ENCODE data around the gene RAPGEF3.

The RAPGEF3 gene

GRCh38 chr12:47689215-47689614 lies 69.5 kb downstream of the RAPGEF3 start:
- Histone ChIP-seq H3K9me3 (ENCODE audit: insufficient read depth, low read length) (no peaks in the 10 kb centered on the region), H3K36me3 (ENCODE audit: insufficient read depth, insufficient read length, low read length) (peaks cover 66% of the 10 kb centered on the region), H3K27me3 (ENCODE audit: insufficient read depth, insufficient read length) (no peaks in the 10 kb centered on the region), H3K4me1 (ENCODE audit: insufficient read depth, insufficient read length) (no peaks in the 10 kb centered on the region), H3K9ac (ENCODE audit: insufficient read length, low read depth) (no peak overlapping the region), H3K4me3 (ENCODE audit: insufficient read length, low read depth) (no peak overlapping the region)
- no peak for DNase-seq (ENCODE audit: low read depth, low spot score)
- TF ChIP-seq ZNF274 (IDR thresholded peaks at IDR 0.05; ENCODE audit: low read depth, low read length), result no peak
- TF ChIP-seq YY1 (IDR thresholded peaks at IDR 0.05; ENCODE audit: insufficient read depth, insufficient read length), result no peak
- no peak for TF ChIP-seq SUZ12 (IDR thresholded peaks at IDR 0.05; ENCODE audit: extremely low read depth, insufficient read depth, insufficient read length)

- H3K36me3 ChIP-seq (ENCODE audit: insufficient read depth, insufficient read length, low read length), result peaks cover 65% of the 10 kb centered on the region
- no peaks in the 10 kb centered on the region for H3K4me1 ChIP-seq (ENCODE audit: insufficient read depth, insufficient read length)
- no peaks in the 10 kb centered on the region for H3K9me3 ChIP-seq (ENCODE audit: insufficient read depth, low read length)
Observed at GRCh38 chr12:47687636-47688035, 71.0 kb downstream of the RAPGEF3 start.

DNA sequence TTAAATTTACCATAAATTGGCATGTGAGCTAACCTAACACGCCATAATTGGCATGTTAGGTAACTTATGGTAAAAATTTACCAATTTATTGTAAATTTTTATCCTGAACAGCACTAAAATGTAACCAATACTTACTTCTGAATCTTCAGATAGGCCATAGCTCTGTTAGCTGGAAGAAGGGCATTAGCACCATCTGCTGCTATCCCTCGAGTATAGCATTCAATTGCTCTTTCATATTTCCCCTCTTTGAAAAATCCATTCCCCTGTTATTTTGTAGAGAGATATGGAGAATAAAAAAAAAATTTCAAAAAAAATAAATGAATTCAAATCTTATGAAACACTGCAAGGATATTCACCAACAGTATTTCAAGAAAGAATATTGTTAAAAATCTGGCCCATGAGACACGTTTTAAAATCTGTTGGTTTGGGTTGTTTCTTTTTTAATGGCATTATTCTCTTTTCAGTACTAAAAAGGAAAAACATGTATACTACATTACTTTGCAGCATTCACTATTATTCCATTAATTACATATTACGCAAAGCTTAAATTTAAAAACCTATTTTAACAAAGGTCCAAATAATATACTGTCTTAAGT lies 71.9 kb downstream of the RAPGEF3 start:
- Histone ChIP-seq H3K4me1 (ENCODE audit: insufficient read depth, insufficient read length) (no peaks in the 10 kb centered on the region), H3K4me3 (ENCODE audit: insufficient read length, low read depth) (no peak overlapping the region), H3K27me3 (ENCODE audit: insufficient read depth, insufficient read length) (no peaks in the 10 kb centered on the region), H3K36me3 (ENCODE audit: insufficient read depth, insufficient read length, low read length) (peaks cover 67% of the 10 kb centered on the region), H3K9me3 (ENCODE audit: insufficient read depth, low read length) (no peaks in the 10 kb centered on the region), H3K9ac (ENCODE audit: insufficient read length, low read depth) (no peak overlapping the region)
- no peak for DNase-seq (ENCODE audit: low read depth, low spot score)
- TF ChIP-seq YY1 (IDR thresholded peaks at IDR 0.05; ENCODE audit: insufficient read depth, insufficient read length), result no peak
- no peak for TF ChIP-seq SUZ12 (IDR thresholded peaks at IDR 0.05; ENCODE audit: extremely low read depth, insufficient read depth, insufficient read length)
- no peak for TF ChIP-seq ZNF274 (IDR thresholded peaks at IDR 0.05; ENCODE audit: low read depth, low read length)

More at GRCh38 chr12:47687636-47688035, 71.0 kb downstream of the RAPGEF3 start:
- no peaks in the 10 kb centered on the region for H3K27me3 ChIP-seq (ENCODE audit: insufficient read depth, insufficient read length)
- TF ChIP-seq YY1 (IDR thresholded peaks at IDR 0.05; ENCODE audit: insufficient read depth, insufficient read length) (no peak), ZNF274 (IDR thresholded peaks at IDR 0.05; ENCODE audit: low read depth, low read length) (no peak), SUZ12 (IDR thresholded peaks at IDR 0.05; ENCODE audit: extremely low read depth, insufficient read depth, insufficient read length) (no peak)
- H3K9ac ChIP-seq (ENCODE audit: insufficient read length, low read depth), result no peak overlapping the region
- H3K4me3 ChIP-seq (ENCODE audit: insufficient read length, low read depth), result no peak overlapping the region
- no peak for DNase-seq (ENCODE audit: low read depth, low spot score)
